HG02571 (cell line): ENCODE results near the gene FBXO38.
"Not testable (repeated sequence)": the region's sequence is repeated elsewhere in the genome, so short reads cannot be mapped to it uniquely, and the experiment has no call there.

Source experiments
- ATAC-seq: cut with Tn5 transposase; IDR thresholded peaks from one replicate; pipeline ENCODE4 v1.9.1; 2021; ENCODE audit warnings: mild to moderate bottlenecking, moderate library complexity; ENCODE audit not compliant: unreplicated experiment

The FBXO38 gene

DNA sequence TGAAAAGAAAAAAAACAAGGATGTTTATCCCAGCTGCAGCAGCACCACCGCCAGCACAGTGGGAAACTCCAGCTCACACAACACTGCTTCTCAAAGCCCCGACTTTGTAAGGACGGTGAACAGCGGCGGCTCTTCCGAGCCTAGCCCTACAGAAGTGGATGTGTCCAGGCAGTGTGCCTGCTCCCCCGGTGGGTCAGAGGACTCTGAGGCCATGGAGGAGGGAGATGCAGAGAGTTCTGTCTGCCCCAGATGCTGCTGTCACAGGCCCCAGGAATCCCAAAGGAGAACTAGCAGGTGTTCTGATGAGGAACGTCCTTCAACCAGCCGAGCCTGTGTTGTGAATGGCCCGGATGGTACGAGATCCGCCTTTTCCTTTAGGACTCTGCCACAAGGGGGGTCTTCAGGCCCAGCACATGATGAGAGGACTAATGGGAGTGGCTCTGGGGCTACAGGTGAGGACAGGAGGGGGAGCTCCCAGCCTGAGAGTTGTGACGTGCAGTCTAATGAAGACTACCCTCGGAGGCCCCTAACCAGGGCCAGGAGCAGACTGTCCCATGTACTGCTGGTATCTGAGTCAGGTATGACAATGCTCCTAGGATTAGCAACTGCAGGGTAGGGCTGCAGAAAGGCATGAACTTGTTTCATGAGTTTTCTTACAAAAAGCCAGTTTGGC lies 43.7 kb downstream of the FBXO38 start:
- no peak for ATAC-seq

GRCh38 chr5:148428848-148429247 lies 45.1 kb downstream of the FBXO38 start:
- ATAC-seq: no peak

GRCh38 chr5:148433826-148434225 lies 50.1 kb downstream of the FBXO38 start:
- ATAC-seq: no peak

DNA sequence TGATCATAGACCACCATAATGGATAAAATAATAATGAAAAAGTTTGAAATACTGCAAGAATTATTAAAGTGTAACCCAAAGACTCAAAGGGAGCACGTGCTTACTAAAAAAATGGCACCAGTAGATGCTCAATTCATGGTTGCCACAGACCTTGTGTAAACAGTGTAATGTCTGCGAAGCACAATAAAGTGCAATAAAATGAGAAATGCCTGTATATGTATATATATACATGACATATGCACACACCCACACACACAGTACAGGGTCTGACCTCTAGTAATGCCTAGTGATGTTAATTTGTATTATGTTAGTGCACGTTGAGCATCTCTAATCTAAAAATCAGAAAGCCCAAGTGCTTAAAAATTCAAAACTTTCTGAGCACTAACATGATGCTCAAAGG lies 52.3 kb downstream of the FBXO38 start:
- no peak for ATAC-seq

DNA sequence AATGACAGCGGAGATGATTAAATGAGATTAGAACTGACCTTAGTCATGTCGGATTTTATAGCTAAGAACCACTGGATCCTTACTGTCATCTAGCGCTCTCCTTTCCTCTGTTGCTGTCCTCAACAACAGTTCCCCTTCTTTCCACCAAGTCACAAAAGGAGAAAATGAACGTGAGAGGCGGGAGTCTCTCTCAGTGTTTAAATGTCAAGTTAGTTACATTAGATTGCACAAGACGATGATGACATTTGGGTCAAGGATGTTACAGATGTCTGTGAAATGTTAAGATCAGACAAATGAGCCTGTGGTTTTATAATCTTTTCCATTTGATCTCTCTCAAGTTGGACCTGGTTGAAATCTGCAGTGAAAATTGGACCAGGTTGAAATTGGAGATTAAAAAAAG lies 53.5 kb downstream of the FBXO38 start:
- no peak for ATAC-seq

GRCh38 chr5:148438933-148439332 lies 55.2 kb downstream of the FBXO38 start:
- no peak for ATAC-seq

DNA sequence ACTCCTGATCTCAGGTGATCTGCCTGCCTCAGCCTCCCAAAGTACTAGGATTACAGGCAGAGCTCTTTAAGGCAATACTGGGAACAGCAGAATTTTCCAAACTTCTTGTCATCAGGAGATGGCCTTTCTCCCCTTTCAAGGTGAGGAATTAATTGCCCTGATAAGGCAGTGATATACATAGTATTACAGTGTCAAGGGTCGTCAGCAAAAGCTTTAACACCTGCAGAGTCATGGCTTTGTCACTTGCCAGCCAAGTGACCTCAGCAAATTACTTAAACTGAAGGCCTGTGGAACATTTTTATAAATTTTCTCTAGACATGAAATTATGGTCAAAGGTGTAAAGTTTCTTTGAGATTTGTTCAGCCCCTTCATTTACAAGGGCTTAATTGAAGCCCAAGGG lies 59.5 kb downstream of the FBXO38 start:
- ATAC-seq: no peak

DNA sequence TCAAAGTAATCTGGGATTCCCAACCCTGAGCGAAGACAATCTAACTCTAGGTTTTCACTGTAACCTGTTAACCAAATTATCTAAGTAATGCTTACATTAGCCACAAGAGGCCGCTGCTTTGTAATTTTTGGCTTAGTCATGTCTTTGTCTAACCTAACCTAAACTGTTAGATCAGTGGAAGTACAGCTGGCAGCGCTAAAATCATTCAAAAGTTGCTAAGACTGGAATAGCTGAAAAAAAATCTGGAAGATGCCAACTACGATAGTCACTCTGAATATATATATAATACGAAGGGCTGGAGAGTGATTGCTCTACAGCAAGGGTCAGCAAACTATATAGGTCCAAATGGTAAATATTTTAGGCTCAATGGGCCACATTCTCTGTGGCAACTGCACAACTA lies 60.2 kb downstream of the FBXO38 start:
- peak; percentile 89 for ATAC-seq

DNA sequence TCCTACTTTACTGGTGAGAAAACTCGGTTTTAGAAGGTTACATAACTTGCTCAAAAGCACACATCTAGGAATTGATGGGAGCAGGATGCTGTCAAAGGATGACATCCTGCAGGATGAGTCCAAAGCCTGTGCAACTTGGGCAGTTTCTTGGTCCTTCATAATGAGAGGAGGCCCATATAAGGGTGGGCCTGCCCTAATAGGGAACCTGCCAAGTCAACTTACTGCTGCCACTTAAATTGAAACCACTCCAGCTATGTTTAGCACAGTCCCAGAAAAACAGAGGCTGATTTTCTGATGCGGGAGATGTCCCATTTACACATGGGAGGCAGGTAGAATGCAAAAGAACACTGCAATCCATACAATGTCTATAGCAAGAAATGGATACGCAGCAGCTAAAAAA lies 61.8 kb downstream of the FBXO38 start:
- no peak for ATAC-seq

- ATAC-seq: no peak
These were observed 62.9 kb downstream of the FBXO38 start for GRCh38 chr5:148446611-148447010.

DNA sequence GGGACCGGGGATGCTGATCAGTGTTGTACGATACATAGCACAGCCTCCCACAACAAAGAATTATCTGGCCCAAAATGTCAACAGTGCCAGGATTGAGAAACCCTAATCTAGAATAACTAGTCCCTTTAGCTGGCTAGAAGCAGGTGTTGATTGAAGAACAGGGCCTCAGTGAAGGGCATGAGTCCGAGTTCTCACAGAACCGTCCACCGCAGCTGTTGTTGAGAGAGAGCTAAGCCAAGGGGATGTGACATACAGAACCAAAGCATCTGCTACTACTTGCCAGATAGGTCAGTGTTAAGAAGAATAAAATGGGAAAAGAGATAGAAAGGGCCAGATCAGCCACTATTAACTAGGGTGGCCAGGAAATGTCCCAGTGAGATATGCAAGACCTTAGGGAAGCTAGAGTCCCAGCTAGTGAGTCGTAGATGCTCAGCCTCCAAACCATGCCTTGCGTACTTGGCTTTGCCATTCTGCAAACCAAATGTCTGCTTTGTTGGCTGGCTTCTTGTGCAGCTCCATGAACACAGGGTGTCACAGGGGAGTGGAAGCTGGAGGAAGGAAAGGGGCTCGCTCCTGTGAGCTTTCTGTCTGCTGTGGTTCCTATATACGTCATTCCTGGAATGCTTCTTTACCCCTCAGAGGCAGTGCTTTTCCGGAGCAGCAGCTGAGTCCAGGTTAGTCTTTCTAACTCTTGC lies 68.9 kb downstream of the FBXO38 start:
- ATAC-seq: no peak

DNA sequence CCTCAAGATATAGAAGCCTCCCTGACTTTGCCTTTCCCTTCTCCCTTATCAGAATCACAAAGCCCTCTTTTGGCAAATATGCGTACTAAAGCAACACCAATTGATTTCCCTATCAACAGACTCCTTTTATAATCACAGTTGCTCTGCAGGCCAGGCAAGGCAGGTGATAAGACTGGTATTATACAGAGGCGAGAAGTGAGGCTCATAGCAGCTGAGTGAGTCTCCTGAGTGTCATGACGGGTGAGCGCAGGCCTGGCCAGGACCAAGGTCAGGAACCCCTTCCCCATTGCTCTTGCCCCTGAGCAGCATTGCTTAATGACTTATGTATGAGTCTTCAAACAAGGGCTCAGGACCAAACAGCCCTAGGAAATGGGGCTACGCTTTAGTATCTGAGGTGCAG lies 70.8 kb downstream of the FBXO38 start:
- ATAC-seq: no peak

DNA sequence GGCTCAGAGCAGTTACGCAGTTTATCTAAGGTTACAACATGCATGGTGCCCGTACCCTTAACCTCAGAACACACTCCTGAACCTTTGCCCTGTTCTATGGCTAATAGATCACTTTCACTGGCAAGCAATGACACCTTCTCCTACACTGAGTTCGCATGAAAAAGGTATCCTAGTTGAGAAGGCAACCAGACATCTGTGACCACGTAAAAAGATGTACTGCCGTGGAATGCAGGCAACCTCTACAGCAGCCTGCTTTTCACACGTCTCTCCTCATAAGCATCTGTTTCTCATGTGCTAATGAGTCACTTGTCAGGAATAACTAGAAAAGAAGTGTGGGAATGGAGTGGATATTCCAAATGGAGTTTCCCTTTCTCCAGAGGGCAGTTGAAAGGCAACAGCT lies 71.4 kb downstream of the FBXO38 start:
- ATAC-seq: no peak

- no peak for ATAC-seq
These were observed 73.4 kb downstream of the FBXO38 start for GRCh38 chr5:148457183-148457620.

GRCh38 chr5:148458036-148458888 lies 74.5 kb downstream of the FBXO38 start:
- ATAC-seq: no peak

- no peak for ATAC-seq
These were observed 75.9 kb downstream of the FBXO38 start for GRCh38 chr5:148459669-148460068.

DNA sequence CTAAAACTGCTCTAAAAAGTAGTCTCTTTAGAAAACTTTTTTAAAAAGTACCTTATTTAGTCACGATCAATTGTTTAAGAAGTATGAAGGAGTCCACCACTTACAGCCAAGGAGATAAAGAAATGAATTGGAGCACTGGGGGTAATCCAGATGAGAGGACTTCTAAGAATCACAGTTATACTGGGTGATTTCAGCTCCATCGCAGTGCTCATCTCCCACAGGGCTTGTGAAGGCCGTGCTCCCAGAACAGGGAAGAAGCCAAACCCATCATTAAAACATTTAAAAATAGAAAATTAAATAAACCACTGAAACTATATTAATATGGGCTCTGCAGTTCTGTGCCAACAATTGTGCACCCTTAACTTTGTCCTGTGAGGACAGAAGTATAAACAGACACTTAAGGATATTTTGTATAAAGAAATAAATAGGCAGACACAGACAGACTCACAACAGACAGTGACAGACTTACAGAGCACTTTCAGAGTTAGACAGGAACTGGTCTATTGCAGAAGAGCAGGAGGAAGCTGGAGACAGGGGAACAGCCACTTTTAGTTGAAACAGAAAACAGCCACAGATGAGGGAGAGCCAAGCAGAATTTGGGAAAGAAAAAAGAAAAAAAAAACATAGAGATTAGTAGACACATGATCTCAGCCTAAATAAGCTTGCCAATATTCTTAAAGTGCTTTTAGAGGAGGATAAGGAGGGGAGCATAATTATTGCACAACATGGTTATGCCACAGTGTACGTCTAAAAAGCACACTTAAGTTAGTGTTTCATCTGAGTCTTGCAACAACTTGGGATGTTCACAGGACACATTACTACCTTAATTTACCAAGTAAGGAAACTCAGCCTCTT lies 81.8 kb downstream of the FBXO38 start:
- no peak for ATAC-seq

GRCh38 chr5:148466236-148466580 lies 82.5 kb downstream of the FBXO38 start:
- ATAC-seq: no peak

GRCh38 chr5:148467958-148468357 lies 84.2 kb downstream of the FBXO38 start:
- ATAC-seq: no peak

DNA sequence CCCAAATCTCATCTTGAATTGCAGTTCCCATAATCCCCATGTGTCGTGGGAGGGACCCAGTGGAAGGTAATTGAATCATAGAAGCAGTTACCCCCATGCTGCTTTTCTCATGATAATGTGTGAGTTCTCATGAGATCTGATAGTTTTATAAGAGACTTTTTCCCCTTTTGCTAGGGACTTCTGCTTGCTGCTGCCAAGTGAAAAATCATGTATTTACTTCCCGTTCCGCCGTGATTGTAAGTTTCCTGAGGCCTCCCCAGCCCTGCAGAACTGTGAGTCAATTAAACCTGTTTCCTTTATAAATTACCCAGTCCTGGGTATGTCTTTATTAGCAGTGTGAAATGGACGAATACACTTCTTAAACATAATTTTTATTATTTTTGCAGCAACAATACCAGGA lies 85.0 kb downstream of the FBXO38 start:
- ATAC-seq: not testable (repeated sequence)

DNA sequence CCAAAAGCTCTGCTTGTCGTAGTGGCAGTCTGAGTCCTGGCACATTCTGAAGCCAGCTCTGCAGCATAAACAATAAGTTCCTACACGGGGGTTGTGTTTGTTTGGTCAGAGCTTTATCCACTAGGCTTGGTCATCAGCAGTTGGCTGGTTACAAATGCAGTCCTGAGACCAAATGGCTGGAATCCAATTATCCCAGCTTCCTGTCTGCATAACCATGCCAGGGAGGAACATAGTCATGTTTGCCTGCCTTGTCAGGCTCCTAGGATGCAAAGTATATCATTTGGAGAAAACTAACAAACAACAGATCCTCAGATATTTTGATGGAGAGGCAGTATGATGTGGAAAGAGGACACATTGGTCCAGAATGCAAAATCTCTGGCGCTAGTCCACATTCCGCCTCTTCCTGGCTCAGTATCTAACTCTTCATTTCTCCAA lies 85.8 kb downstream of the FBXO38 start:
- no peak for ATAC-seq
